ENCODE measurements around the gene LRMDA. TPM values are rescaled to one million over a fixed set of nuclear protein-coding genes. Genes with fewer than 3 reads are reported as not detected.

LRMDA gene
- total and polyA plus RNA-seq, 2 of the 13 experiments (the other 11 are each of a cell fraction or from before 2014, with no cell fraction given): 13.4 to 22.0 TPM

- TF ChIP-seq GATA4 (IDR thresholded peaks at IDR 0.05; ENCODE audit: borderline replicate concordance, low read depth) (0 out of 2 replicates have a peak, but pooled peaks have one; percentile 2), ZNF878 (CRISPR knock-in tag; IDR thresholded peaks at IDR 0.05) (no peak), HDAC2 (CRISPR knock-in tag; IDR thresholded peaks at IDR 0.05) (peak; percentile 13; the same call in 1 of the 2 replicates), ZNF605 (CRISPR knock-in tag; IDR thresholded peaks at IDR 0.05) (peak; percentile 16; the same call in 1 of the 2 replicates), TBX2 (CRISPR knock-in tag; IDR thresholded peaks at IDR 0.05; ENCODE audit: borderline replicate concordance) (0 out of 2 replicates have a peak, but pooled peaks have one; percentile 14), MXD3 (CRISPR knock-in tag; IDR thresholded peaks at IDR 0.05) (0 out of 2 replicates have a peak, but pooled peaks have one; percentile 26), CC2D1A (CRISPR knock-in tag; IDR thresholded peaks at IDR 0.05) (0 out of 2 replicates have a peak, but pooled peaks have one; percentile 36), ZNF543 (CRISPR knock-in tag; IDR thresholded peaks at IDR 0.05) (no peak), MAFK (conservative IDR thresholded peaks at IDR 0.05 in 1 of 2, IDR thresholded peaks at IDR 0.05 in 1 of 2; ENCODE audit: low read length in 2 of 2) (no peak), HCFC1 (IDR thresholded peaks at IDR 0.05; ENCODE audit: low read depth, low read length) (no peak)
These were observed 600.6 kb downstream of the LRMDA start (continued) for GRCh38 chr10:76031769-76032699.

- ChIA-PET POLR2A (interaction anchor here (0.9 to 9.5 kb wide), 14 partner anchors 8 to 631 kb away, joined by 3 to 145 read pairs (median 8); partner anchors contain the start of gene ZNF503), CTCF (ENCODE audit: low intra/inter-chr PET ratio, low total read pairs) (no interaction called here)
- Histone ChIP-seq H3K9ac (ENCODE audit: insufficient read depth, low read depth, low read length) (peak overlapping the region; percentile 96), H4K20me1 (ENCODE audit: insufficient read depth, low read length) (no peaks in the 10 kb centered on the region), H3K27ac (ENCODE audit: extremely low read length, insufficient read depth, low read length) (peak overlapping the region; percentile 97), H2AFZ (ENCODE audit: low read length) (no peak overlapping the region), H3K4me1 (ENCODE audit: insufficient read depth, low read length) (peaks cover 92% of the 10 kb centered on the region), H3K4me3 (replicated peaks in 1 of 3; ENCODE audit: insufficient read depth in 1 of 3, low read depth in 2 of 3, low read length in 3 of 3) (peak overlapping the region; percentile 61 to 75 (median 73)), H3K4me2 (ENCODE audit: low read depth, low read length) (peak overlapping the region; percentile 95), H3K9me3 (ENCODE audit: low read length) (peaks cover 3% of the 10 kb centered on the region; the same call in 1 of the 2 replicates), H3K36me3 (replicated peaks in 1 of 2; ENCODE audit: control insufficient read depth in 1 of 2, insufficient read depth in 2 of 2, low read length in 2 of 2) (peaks cover 0 to 2% of the 10 kb centered on the region in 2 experiments; a peak in 3 of 5 replicates), H3K79me2 (ENCODE audit: insufficient read depth, low read length) (peaks cover 31% of the 10 kb centered on the region), H3K27me3 (ENCODE audit: control insufficient read depth in 1 of 2, insufficient read depth in 2 of 2, low read length in 2 of 2) (no peaks in the 10 kb centered on the region; a peak in 1 of 5 replicates)
- WGBS (ENCODE audit: low lambda C conversion rate): 44% methylated on average over 3 of the region's 3 CpGs
- ATAC-seq (no peak), FAIRE-seq (no peak), DNase-seq (ENCODE audit: low spot score) (no peak)
- intact Hi-C loops (cut with micrococcal nuclease; ENCODE audit: unreplicated experiment): loop anchor here (2.0 kb wide), 2 partner anchors 18 to 256 kb away; no protein-coding TSS in a partner anchor
- in situ Hi-C loops (cut with HindIII; ENCODE audit: extremely low pct_ligation_motif_present, low pct_unique_long_range_greater_than_20kb): loop anchor here (10.0 kb wide), 2 partner anchors 258 to 638 kb away; no protein-coding TSS in a partner anchor
- BruUV-seq (replicated peaks): no TSS peak
- TF ChIP-seq ZNF678 (CRISPR knock-in tag; IDR thresholded peaks at IDR 0.05): 0 out of 2 replicates have a peak, but pooled peaks have one; percentile 27
- 0 out of 2 replicates have a peak, but pooled peaks have one; percentile 43 for TF ChIP-seq ZNF687 (CRISPR knock-in tag; IDR thresholded peaks at IDR 0.05)
- 0 out of 2 replicates have a peak, but pooled peaks have one; percentile 8 for TF ChIP-seq ZNF616 (CRISPR knock-in tag; IDR thresholded peaks at IDR 0.05; ENCODE audit: low read depth)
- peak; percentile 16; the same call in 1 of the 2 replicates for TF ChIP-seq BORCS8-MEF2B (CRISPR knock-in tag; IDR thresholded peaks at IDR 0.05)
- TF ChIP-seq ZSCAN25 (CRISPR knock-in tag; IDR thresholded peaks at IDR 0.05): 0 out of 2 replicates have a peak, but pooled peaks have one; percentile 31
- peak; percentile 21 for TF ChIP-seq TEAD3 (CRISPR knock-in tag; optimal IDR thresholded peaks at IDR 0.05; ENCODE audit: borderline replicate concordance)
- peak; percentile 42; the same call in 1 of the 2 replicates for TF ChIP-seq SALL1 (CRISPR knock-in tag; IDR thresholded peaks at IDR 0.05)
- peak; percentile 30; the same call in 1 of the 2 replicates for TF ChIP-seq ZNF430 (CRISPR knock-in tag; IDR thresholded peaks at IDR 0.05)
These were observed 601.2 kb downstream of the LRMDA start for GRCh38 chr10:76032700-76033039.

Data from HepG2 (cell line).